SH-SY5Y (cell line): ENCODE measurements around the gene RIT2.

ENCODE experiments used
- GATA2 ChIP-seq: IDR thresholded peaks from 2 replicates; pipeline ENCODE4 v1.6.1; 2011; ENCODE audit warnings: mild to moderate bottlenecking, low read depth, low read length
- GATA3 ChIP-seq: IDR thresholded peaks from 2 replicates; pipeline ENCODE4 v1.6.1; 2011; ENCODE audit warnings: low read depth, mild to moderate bottlenecking, low read length, moderate library complexity

Gene RIT2

DNA sequence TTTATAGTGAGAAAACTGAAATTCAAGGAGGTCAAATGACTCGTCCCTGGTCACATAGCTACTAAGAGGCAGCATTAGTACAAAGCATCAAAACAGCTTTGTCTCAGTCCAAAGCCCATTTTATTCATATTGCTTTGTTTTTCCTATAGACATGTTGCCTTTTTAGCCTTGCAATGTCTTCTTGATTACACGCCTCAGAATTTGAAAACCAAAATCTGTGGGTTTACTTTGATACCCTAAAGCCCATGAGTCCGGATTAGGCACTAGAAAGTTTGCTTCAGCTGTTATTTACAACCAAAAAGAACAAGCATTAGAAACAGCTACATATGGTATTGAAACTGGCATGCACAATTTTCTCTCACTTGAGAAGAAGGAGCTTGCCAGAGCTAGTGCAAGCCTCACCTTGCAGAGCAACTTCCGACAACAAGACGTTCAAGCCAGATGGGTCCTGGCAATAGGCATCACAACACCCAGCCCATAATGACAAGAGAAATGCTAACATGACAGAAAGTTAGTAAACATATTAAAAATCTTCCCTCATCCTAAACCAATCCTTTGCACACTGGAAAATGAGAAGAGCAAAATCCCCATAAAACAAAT lies 276.8 kb downstream of the RIT2 start:
- TF ChIP-seq GATA2 (no peak), GATA3 (no peak)

GRCh38 chr18:42830936-42831335 lies 284.5 kb downstream of the RIT2 start:
- TF ChIP-seq GATA2 (no peak), GATA3 (no peak)

DNA sequence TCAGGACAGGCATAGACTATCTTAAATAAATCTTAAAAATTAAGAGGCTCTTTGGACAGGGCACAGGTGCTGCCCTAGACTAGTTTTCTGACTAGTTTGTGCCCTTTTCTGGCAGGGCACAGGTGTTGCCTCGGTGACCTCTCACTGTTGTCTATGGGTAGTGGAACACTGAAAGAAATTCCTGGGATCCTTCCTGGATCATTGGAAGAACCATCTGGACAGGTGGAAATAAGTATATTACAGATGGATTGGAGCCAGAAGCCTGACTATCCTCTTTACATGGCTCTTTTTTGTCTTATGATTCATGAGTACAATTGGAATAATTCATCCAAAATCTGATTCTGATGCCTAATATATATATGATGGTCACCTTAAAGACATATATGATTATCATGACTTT lies 286.6 kb downstream of the RIT2 start:
- TF ChIP-seq GATA2: no peak
- no peak for TF ChIP-seq GATA3

DNA sequence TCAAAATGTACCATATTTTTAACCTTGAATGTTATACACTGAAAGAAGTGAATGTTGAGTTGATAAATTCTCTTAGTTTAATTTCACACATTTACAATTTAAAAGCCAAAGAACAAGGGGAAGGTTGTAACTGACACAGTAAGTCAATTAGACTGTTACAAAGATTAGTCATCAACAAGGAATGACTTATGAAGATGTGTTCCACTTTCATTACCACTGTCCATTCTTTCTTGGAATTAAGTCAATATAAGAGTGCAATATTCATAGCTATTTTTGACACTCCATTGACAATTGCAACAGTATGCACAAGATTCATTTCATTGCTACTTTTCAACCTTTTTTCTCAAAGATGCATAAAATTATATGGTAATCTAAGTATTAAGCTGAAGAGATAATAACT lies 291.3 kb downstream of the RIT2 start:
- TF ChIP-seq GATA3 (no peak), GATA2 (no peak)

- no peak for TF ChIP-seq GATA3
- no peak for TF ChIP-seq GATA2
Observed at GRCh38 chr18:42822711-42823110, 292.8 kb downstream of the RIT2 start.

DNA sequence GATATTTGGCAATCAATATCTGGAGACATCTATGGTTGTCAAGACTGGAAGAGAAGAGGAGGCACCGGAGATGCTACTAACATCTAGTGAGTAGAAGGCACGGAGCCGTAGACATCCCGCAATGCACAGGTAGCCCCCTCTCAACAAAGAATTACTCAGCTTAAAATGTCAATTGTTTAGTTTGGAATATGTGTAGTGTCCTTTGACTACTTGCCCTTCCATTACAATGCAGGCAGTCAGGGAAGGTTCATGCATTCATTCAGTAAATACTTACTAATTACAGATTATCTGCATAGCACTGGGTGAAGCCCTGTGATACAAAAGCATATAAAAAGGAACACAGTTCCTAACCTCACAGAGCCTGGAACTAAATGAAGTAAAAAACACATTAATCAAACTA lies 294.0 kb downstream of the RIT2 start:
- TF ChIP-seq GATA3 (no peak), GATA2 (no peak)

DNA sequence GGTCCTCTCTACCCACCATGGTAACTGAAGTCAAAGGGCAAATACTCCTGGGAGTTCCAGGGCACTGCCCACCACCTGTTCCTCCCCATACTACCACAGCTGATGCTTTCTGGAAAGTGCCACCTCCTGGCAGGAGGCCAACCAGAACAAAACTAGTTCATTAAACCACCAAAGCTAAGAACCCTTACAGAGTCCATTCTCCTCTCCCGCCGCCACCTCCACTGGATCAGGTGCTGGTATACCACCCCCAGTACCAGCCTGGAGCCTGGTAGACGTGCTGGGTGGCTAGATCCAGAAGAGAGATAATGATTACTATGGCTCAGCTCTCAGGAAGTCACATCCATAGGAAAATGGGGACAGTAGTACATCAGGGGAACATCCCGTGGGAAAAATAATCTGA lies 300.9 kb downstream of the RIT2 start:
- TF ChIP-seq GATA2 (no peak), GATA3 (no peak)

GRCh38 chr18:42814184-42814583 lies 301.3 kb downstream of the RIT2 start:
- no peak for TF ChIP-seq GATA2
- no peak for TF ChIP-seq GATA3

DNA sequence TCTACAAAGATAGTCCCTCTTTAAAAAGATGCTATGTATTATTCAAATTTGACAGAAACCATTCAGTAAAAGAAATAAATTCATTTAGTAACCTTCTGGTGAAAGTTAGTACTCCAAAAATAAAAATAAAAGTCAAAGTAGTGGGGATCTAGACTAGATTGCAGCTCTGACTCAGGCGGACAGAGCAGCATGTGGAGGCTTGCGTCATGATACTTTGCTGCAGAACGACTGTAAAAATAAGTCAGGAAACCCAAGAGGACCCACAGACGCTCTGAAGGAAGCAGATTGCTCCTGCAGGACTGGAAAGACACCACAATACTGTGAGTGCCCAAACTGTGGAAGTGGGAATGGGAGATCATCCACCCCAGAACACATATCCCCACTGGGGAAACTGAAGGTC lies 301.9 kb downstream of the RIT2 start:
- TF ChIP-seq GATA3: no peak
- no peak for TF ChIP-seq GATA2

DNA sequence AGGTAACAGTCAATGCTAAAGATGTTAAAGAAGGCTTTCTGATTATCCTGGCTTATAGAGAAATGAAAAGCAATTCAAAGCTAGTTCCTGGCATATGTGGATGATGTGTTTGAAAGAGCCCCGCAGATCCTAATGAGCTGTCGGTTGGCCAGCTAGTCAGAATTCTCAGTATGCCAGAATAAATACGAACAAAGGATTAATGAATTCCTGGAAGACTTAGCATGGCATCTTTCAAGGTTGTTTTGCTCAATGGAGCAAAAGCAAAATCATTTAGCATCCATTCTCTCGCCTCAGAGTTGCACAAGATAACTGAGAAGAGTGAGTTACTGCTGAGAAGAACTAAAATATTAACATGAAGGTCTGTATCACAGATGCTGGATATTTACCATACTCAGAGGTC lies 307.6 kb downstream of the RIT2 start:
- TF ChIP-seq GATA2 (no peak), GATA3 (no peak)

- TF ChIP-seq GATA2: no peak
- TF ChIP-seq GATA3: no peak
Observed at GRCh38 chr18:42801706-42802105, 313.8 kb downstream of the RIT2 start.

GRCh38 chr18:42798606-42799170 lies 316.8 kb downstream of the RIT2 start:
- no peak for TF ChIP-seq GATA3
- peak; percentile 61 for TF ChIP-seq GATA2

GRCh38 chr18:42792731-42793130 lies 322.8 kb downstream of the RIT2 start:
- TF ChIP-seq GATA2 (no peak), GATA3 (no peak)

DNA sequence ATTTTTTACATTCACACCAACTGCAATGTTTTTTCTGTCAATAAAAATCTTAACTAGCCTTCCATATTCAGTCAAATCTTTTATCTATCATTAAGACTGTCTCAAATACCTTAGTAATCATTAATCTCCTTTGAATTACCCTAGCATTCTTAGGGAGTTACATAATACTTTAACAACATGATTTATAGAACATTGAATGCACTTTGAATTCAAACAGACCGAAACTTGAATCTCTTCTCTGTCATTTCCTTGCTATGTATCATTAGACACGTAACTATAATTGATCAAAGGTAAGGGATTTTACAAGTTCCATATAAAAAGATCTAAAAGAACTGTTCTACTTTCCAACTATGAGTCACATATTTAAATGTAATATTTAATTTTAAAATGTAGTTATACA lies 330.9 kb downstream of the RIT2 start:
- no peak for TF ChIP-seq GATA3
- no peak for TF ChIP-seq GATA2

GRCh38 chr18:42782929-42783328 lies 332.6 kb downstream of the RIT2 start:
- TF ChIP-seq GATA3 (no peak), GATA2 (no peak)

- TF ChIP-seq GATA2 (no peak), GATA3 (no peak)
Observed at GRCh38 chr18:42781298-42781815, 334.1 kb downstream of the RIT2 start.

- no peak for TF ChIP-seq GATA2
- no peak for TF ChIP-seq GATA3
Observed at GRCh38 chr18:42780171-42780570, 335.3 kb downstream of the RIT2 start.
